ENCODE data around the gene OVCH2.
"Not testable (repeated sequence)": the region's sequence is repeated elsewhere in the genome, so short reads cannot be mapped to it uniquely, and the experiment has no call there.

The OVCH2 gene

GRCh38 chr11:7664867-7665266 is 41.4 kb downstream of the OVCH2 start:
- Mint-ChIP-seq H3K9me3 (no peaks in the 10 kb centered on the region), H3K4me1 (no peaks in the 10 kb centered on the region), H3K4me3 (no peak overlapping the region), H3K27me3 (no peaks in the 10 kb centered on the region), H3K27ac (no peak overlapping the region), H3K36me3 (ENCODE audit: low read depth) (peaks cover 1% of the 10 kb centered on the region)
- ATAC-seq (no peak), DNase-seq (no peak)

GRCh38 chr11:7663531-7663930 is 42.7 kb downstream of the OVCH2 start:
- not testable (repeated sequence) for DNase-seq; H3K4me1 Mint-ChIP-seq; H3K4me3 Mint-ChIP-seq; H3K27me3 Mint-ChIP-seq; H3K36me3 Mint-ChIP-seq (ENCODE audit: low read depth); ATAC-seq; H3K9me3 Mint-ChIP-seq; H3K27ac Mint-ChIP-seq

- DNase-seq, result no peak
- H3K36me3 Mint-ChIP-seq (ENCODE audit: low read depth), result peaks cover 8% of the 10 kb centered on the region
- H3K27me3 Mint-ChIP-seq, result no peaks in the 10 kb centered on the region
- H3K9me3 Mint-ChIP-seq, result no peaks in the 10 kb centered on the region
- no peak overlapping the region for H3K4me3 Mint-ChIP-seq
- peak; percentile 77 for ATAC-seq
- no peak overlapping the region for H3K27ac Mint-ChIP-seq
- H3K4me1 Mint-ChIP-seq, result no peaks in the 10 kb centered on the region
Measured at GRCh38 chr11:7657306-7658025, 48.8 kb downstream of the OVCH2 start.

GRCh38 chr11:7656704-7657103 is 49.6 kb downstream of the OVCH2 start:
- Mint-ChIP-seq H3K4me1 (no peaks in the 10 kb centered on the region), H3K27ac (no peak overlapping the region), H3K9me3 (no peaks in the 10 kb centered on the region), H3K4me3 (no peak overlapping the region), H3K27me3 (no peaks in the 10 kb centered on the region), H3K36me3 (ENCODE audit: low read depth) (peaks cover 6% of the 10 kb centered on the region)
- DNase-seq (no peak), ATAC-seq (no peak)

GRCh38 chr11:7655253-7656217 is 50.7 kb downstream of the OVCH2 start:
- Mint-ChIP-seq H3K36me3 (ENCODE audit: low read depth) (peaks cover 6% of the 10 kb centered on the region), H3K9me3 (no peaks in the 10 kb centered on the region), H3K27ac (no peak overlapping the region), H3K4me3 (no peak overlapping the region), H3K4me1 (no peaks in the 10 kb centered on the region), H3K27me3 (no peaks in the 10 kb centered on the region)
- ATAC-seq (no peak), DNase-seq (no peak)

- DNase-seq, result no peak
- Mint-ChIP-seq H3K4me1 (no peaks in the 10 kb centered on the region), H3K27me3 (no peaks in the 10 kb centered on the region), H3K9me3 (no peaks in the 10 kb centered on the region), H3K27ac (no peak overlapping the region), H3K36me3 (ENCODE audit: low read depth) (peaks cover 6% of the 10 kb centered on the region), H3K4me3 (no peak overlapping the region)
- no peak for ATAC-seq
Measured at GRCh38 chr11:7654195-7654705, 52.0 kb downstream of the OVCH2 start.

GRCh38 chr11:7651700-7652099 is 54.6 kb downstream of the OVCH2 start:
- DNase-seq, result no peak
- H3K27me3 Mint-ChIP-seq, result no peaks in the 10 kb centered on the region
- H3K9me3 Mint-ChIP-seq, result no peaks in the 10 kb centered on the region
- peaks cover 3% of the 10 kb centered on the region for H3K36me3 Mint-ChIP-seq (ENCODE audit: low read depth)
- no peak overlapping the region for H3K4me3 Mint-ChIP-seq
- no peak overlapping the region for H3K27ac Mint-ChIP-seq
- no peak for ATAC-seq
- H3K4me1 Mint-ChIP-seq, result no peaks in the 10 kb centered on the region

GRCh38 chr11:7651140-7651551 is 55.1 kb downstream of the OVCH2 start:
- Mint-ChIP-seq H3K4me3 (no peak overlapping the region), H3K27ac (no peak overlapping the region), H3K27me3 (no peaks in the 10 kb centered on the region), H3K4me1 (no peaks in the 10 kb centered on the region), H3K36me3 (ENCODE audit: low read depth) (peaks cover 3% of the 10 kb centered on the region), H3K9me3 (no peaks in the 10 kb centered on the region)
- no peak for ATAC-seq
- no peak for DNase-seq

- DNase-seq (no peak), ATAC-seq (no peak)
- H3K4me3 Mint-ChIP-seq, result no peak overlapping the region
- peaks cover 3% of the 10 kb centered on the region for H3K36me3 Mint-ChIP-seq (ENCODE audit: low read depth)
- no peaks in the 10 kb centered on the region for H3K9me3 Mint-ChIP-seq
- H3K4me1 Mint-ChIP-seq, result no peaks in the 10 kb centered on the region
- no peaks in the 10 kb centered on the region for H3K27me3 Mint-ChIP-seq
- H3K27ac Mint-ChIP-seq, result no peak overlapping the region
Measured at GRCh38 chr11:7648264-7648663, 58.0 kb downstream of the OVCH2 start.

GRCh38 chr11:7646866-7647265 is 59.4 kb downstream of the OVCH2 start:
- Mint-ChIP-seq H3K9me3 (no peaks in the 10 kb centered on the region), H3K27ac (no peak overlapping the region), H3K36me3 (ENCODE audit: low read depth) (peaks cover 3% of the 10 kb centered on the region), H3K4me3 (no peak overlapping the region), H3K27me3 (no peaks in the 10 kb centered on the region), H3K4me1 (no peaks in the 10 kb centered on the region)
- no peak for ATAC-seq
- no peak for DNase-seq

GRCh38 chr11:7645206-7645605 is 61.1 kb downstream of the OVCH2 start:
- no peak overlapping the region for H3K27ac Mint-ChIP-seq
- H3K9me3 Mint-ChIP-seq, result no peaks in the 10 kb centered on the region
- DNase-seq (no peak), ATAC-seq (no peak)
- H3K27me3 Mint-ChIP-seq, result no peaks in the 10 kb centered on the region
- H3K4me1 Mint-ChIP-seq, result no peaks in the 10 kb centered on the region
- peaks cover 3% of the 10 kb centered on the region for H3K36me3 Mint-ChIP-seq (ENCODE audit: low read depth)
- H3K4me3 Mint-ChIP-seq, result no peak overlapping the region

- Mint-ChIP-seq H3K36me3 (ENCODE audit: low read depth) (no peaks in the 10 kb centered on the region), H3K27me3 (no peaks in the 10 kb centered on the region), H3K4me1 (no peaks in the 10 kb centered on the region), H3K27ac (no peak overlapping the region), H3K4me3 (no peak overlapping the region), H3K9me3 (no peaks in the 10 kb centered on the region)
- DNase-seq, result no peak
- no peak for ATAC-seq
Measured at GRCh38 chr11:7643314-7643713, 63.0 kb downstream of the OVCH2 start.

GRCh38 chr11:7642747-7643146 is 63.5 kb downstream of the OVCH2 start:
- no peaks in the 10 kb centered on the region for H3K9me3 Mint-ChIP-seq
- H3K4me3 Mint-ChIP-seq, result no peak overlapping the region
- no peak for DNase-seq
- no peaks in the 10 kb centered on the region for H3K27me3 Mint-ChIP-seq
- H3K36me3 Mint-ChIP-seq (ENCODE audit: low read depth), result peaks cover 1% of the 10 kb centered on the region
- H3K27ac Mint-ChIP-seq, result no peak overlapping the region
- no peak for ATAC-seq
- H3K4me1 Mint-ChIP-seq, result no peaks in the 10 kb centered on the region

GRCh38 chr11:7640816-7641215 is 65.5 kb downstream of the OVCH2 start:
- Mint-ChIP-seq H3K27me3 (no peaks in the 10 kb centered on the region), H3K9me3 (no peaks in the 10 kb centered on the region), H3K27ac (no peak overlapping the region), H3K36me3 (ENCODE audit: low read depth) (peaks cover 2% of the 10 kb centered on the region), H3K4me3 (no peak overlapping the region), H3K4me1 (no peaks in the 10 kb centered on the region)
- no peak for DNase-seq
- no peak for ATAC-seq

- Mint-ChIP-seq H3K36me3 (ENCODE audit: low read depth) (peaks cover 7% of the 10 kb centered on the region), H3K4me3 (no peak overlapping the region), H3K9me3 (no peaks in the 10 kb centered on the region), H3K27me3 (no peaks in the 10 kb centered on the region), H3K4me1 (no peaks in the 10 kb centered on the region), H3K27ac (no peak overlapping the region)
- ATAC-seq (no peak), DNase-seq (no peak)
Measured at GRCh38 chr11:7639643-7640025, 66.6 kb downstream of the OVCH2 start.
